IPS DF 6.9 (cell line): ENCODE measurements around the gene SAA2.
"Not testable (repeated sequence)": the region's sequence is repeated elsewhere in the genome, so short reads cannot be mapped to it uniquely, and the experiment has no call there.

Experiments used
- DNase-seq: peaks from one replicate; pipeline ENCODE4 v3.0.0-alpha.2; 2013; ENCODE audit warnings: low read depth, low spot score
- H3K27ac ChIP-seq: one replicate; pipeline ENCODE4 v1.5.1; 2013; ENCODE audit warnings: low read length, control low read depth
- H3K27me3 ChIP-seq: 2 replicates; pipeline ENCODE4 v1.6.1; 2013; ENCODE audit warnings: mild to moderate bottlenecking, low read length; ENCODE audit not compliant: control insufficient read depth, insufficient read depth
- H3K36me3 ChIP-seq: 2 replicates; pipeline ENCODE4 v1.6.1; 2013; ENCODE audit warnings: low read length; ENCODE audit not compliant: control insufficient read depth, insufficient read depth
- H3K4me1 ChIP-seq: 2 replicates; pipeline ENCODE4 v1.6.1; 2013; ENCODE audit warnings: low read length; ENCODE audit not compliant: control insufficient read depth, insufficient read depth
- H3K4me3 ChIP-seq: 2 replicates; pipeline ENCODE4 v1.5.1; 2013; ENCODE audit warnings: mild to moderate bottlenecking, low read length
- H3K9me3 ChIP-seq: 2 replicates; pipeline ENCODE4 v1.6.1; 2013; ENCODE audit warnings: low read length, inconsistent platforms; ENCODE audit not compliant: control insufficient read depth, insufficient read depth
- WGBS: extraction: QIAGEN DNeasy Blood & Tissue Kit; methylation state at CpG from one replicate; pipeline ENCODE4 v1.1.7; 2013; ENCODE audit warnings: mixed read lengths, missing lambda C conversion rate; ENCODE audit not compliant: insufficient read length, insufficient coverage; 5-methylcytosine and 5-hydroxymethylcytosine counted together

Gene SAA2

GRCh38 chr11:18253233-18253632 is 4.8 kb upstream of the SAA2 start:
- Histone ChIP-seq H3K27me3 (no peaks in the 10 kb centered on the region), H3K9me3 (no peaks in the 10 kb centered on the region), H3K4me1 (no peaks in the 10 kb centered on the region), H3K4me3 (no peak overlapping the region), H3K27ac (no peak overlapping the region), H3K36me3 (no peaks in the 10 kb centered on the region)
- WGBS, result 100% methylated on average over 1 of the region's 3 CpGs
- DNase-seq, result no peak

- H3K36me3 ChIP-seq, H3K27ac ChIP-seq: not testable (repeated sequence)
- no CpG with 5 or more reads among the region's 6 CpGs for WGBS
Observed at GRCh38 chr11:18247191-18247581, 1.3 kb downstream of the SAA2 start.

DNA sequence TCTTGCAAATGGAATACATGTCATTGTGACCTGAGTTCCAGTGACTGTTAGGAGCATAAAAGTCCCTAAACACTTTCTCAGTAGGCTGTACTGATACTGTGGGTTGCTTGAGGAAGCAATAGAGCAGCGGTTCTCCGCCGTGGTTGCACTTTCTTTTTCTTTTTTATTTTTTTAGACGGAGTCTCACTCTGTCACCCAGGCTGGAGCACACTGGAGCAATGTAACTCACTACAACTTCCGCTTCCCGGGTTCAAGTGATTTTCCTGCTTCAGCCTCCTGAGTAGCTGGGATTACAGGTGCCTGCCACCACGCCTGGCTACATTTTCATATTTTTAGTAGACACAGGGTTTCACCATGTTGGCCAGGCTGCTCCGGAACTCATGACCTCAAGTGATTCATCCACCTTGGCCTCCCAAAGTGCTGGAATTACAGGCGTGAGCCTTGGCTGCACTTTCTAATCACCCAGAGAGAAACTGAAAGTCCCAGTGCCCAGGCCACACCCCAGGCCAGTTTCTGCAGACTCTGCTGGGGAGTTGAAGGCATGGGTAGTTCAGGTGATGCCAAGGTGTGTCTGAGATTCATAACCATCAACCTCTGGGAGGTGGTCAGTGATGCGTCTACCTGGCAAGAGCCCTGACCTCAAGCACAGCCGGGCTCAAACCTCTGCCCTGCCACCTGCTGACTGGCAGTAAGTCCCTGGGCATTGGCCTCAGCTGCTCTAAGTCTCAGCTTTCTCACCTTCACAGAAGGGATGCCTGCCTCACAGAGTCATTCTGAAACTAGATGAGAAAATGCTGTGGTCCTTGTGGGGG is 1.9 kb downstream of the SAA2 start:
- H3K9me3 ChIP-seq, H3K4me3 ChIP-seq, H3K27me3 ChIP-seq, DNase-seq, H3K4me1 ChIP-seq, H3K36me3 ChIP-seq, H3K27ac ChIP-seq: not testable (repeated sequence)
- WGBS, result no CpG with 5 or more reads among the region's 11 CpGs

More at GRCh38 chr11:18247191-18247581, 1.3 kb downstream of the SAA2 start:
- not testable (repeated sequence) for H3K4me1 ChIP-seq, DNase-seq, H3K4me3 ChIP-seq, H3K9me3 ChIP-seq, H3K27me3 ChIP-seq

DNA sequence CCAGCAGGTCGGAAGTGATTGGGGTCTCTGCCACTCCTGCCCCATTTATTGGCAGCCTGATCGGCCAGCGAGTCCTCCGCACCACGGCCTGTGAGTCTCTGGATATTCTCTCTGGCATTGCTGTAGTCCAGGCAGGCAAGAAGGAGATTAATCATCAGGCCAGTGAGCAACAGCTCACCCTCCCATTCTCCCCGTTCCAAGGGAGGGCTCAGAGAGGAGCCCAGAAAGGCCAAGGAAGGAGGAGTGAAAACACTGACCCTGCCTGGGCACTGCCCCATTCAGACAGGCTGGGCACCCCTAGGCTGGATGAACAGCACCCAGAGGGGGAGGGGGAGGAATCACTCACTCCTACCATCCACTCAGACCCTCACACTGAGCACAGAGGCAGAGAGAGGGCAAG is 3.1 kb downstream of the SAA2 start:
- H3K4me1 ChIP-seq, result no peaks in the 10 kb centered on the region
- no peak overlapping the region for H3K27ac ChIP-seq
- no peak for DNase-seq
- WGBS, result no CpG with 5 or more reads among the region's 6 CpGs
- no peaks in the 10 kb centered on the region for H3K9me3 ChIP-seq
- H3K4me3 ChIP-seq, result no peak overlapping the region
- no peaks in the 10 kb centered on the region for H3K36me3 ChIP-seq
- H3K27me3 ChIP-seq, result no peaks in the 10 kb centered on the region

DNA sequence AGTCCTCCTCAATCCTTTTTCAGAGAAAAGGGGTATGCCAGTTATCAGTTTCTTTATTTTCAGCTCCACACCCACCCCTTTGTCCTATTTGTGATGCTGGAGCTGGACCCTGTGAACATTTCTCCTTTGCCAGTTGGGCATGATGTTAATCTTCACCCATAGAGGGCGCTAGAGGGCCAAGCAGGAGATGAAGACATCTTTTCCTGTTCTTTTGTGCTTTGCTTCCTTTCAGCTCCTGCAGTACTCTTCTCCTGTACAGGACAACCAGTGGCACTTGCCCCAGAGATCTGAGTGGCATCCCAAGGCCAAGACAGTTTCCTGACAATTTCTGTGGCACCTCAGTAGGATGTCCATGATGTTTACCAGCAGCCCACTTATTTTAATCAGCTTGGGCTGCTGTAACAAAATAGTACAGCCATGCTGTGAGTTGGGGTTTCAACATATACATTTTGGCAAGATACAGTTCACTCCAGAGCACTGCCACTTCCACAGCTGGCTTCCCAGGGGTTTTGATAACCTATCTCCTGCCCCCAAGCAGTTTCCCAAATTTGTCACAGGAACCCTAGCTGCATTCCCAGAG is 4.6 kb downstream of the SAA2 start:
- WGBS, result no CpG with 5 or more reads among the region's 1 CpG
- H3K27me3 ChIP-seq, result no peaks in the 10 kb centered on the region
- H3K27ac ChIP-seq, result no peak overlapping the region
- H3K9me3 ChIP-seq, result no peaks in the 10 kb centered on the region
- no peaks in the 10 kb centered on the region for H3K36me3 ChIP-seq
- DNase-seq, result peak; percentile 41
- H3K4me1 ChIP-seq, result no peaks in the 10 kb centered on the region
- no peak overlapping the region for H3K4me3 ChIP-seq

- Histone ChIP-seq H3K9me3 (no peaks in the 10 kb centered on the region), H3K4me1 (no peaks in the 10 kb centered on the region), H3K27ac (no peak overlapping the region), H3K36me3 (no peaks in the 10 kb centered on the region), H3K4me3 (no peak overlapping the region), H3K27me3 (no peaks in the 10 kb centered on the region)
- WGBS, result no CpG with 5 or more reads among the region's 1 CpG
- no peak for DNase-seq
Observed at GRCh38 chr11:18239655-18240054, 8.8 kb downstream of the SAA2 start.

GRCh38 chr11:18236664-18237356 is 11.7 kb downstream of the SAA2 start, which contains the start of gene SAA4:
Gene SAA4 (minus strand): TSS chr11:18236802. CDS start chr11:18235926, 876 bp downstream.
- no peak within 1 kb of the TSS for H3K4me3 ChIP-seq
- H3K4me1 ChIP-seq, result no peaks in the 10 kb centered on the region
- no peaks in the 10 kb centered on the region for H3K36me3 ChIP-seq
- H3K27ac ChIP-seq, result no peak within 1 kb of the TSS
- no CpG with 5 or more reads among the region's 2 CpGs for WGBS
- no peaks in the 10 kb centered on the region for H3K27me3 ChIP-seq
- no peak for DNase-seq
- H3K9me3 ChIP-seq, result no peaks in the 10 kb centered on the region

GRCh38 chr11:18235394-18236334 is 12.8 kb downstream of the SAA2 start:
- Histone ChIP-seq H3K36me3 (no peaks in the 10 kb centered on the region), H3K9me3 (no peaks in the 10 kb centered on the region), H3K4me3 (no peak overlapping the region), H3K4me1 (no peaks in the 10 kb centered on the region), H3K27me3 (no peaks in the 10 kb centered on the region), H3K27ac (no peak overlapping the region)
- WGBS, result no CpG with 5 or more reads among the region's 8 CpGs
- no peak for DNase-seq

GRCh38 chr11:18233912-18234311 is 14.6 kb downstream of the SAA2 start:
- Histone ChIP-seq H3K4me1 (no peaks in the 10 kb centered on the region), H3K27me3 (no peaks in the 10 kb centered on the region), H3K27ac (no peak overlapping the region), H3K36me3 (no peaks in the 10 kb centered on the region), H3K4me3 (no peak overlapping the region), H3K9me3 (no peaks in the 10 kb centered on the region)
- no CpG with 5 or more reads among the region's 4 CpGs for whole genome bisulfite sequencing
- no peak for DNase-seq

GRCh38 chr11:18230859-18231258 is 17.6 kb downstream of the SAA2 start:
- Histone ChIP-seq H3K4me1 (no peaks in the 10 kb centered on the region), H3K4me3 (no peak overlapping the region), H3K27me3 (no peaks in the 10 kb centered on the region), H3K36me3 (no peaks in the 10 kb centered on the region), H3K9me3 (no peaks in the 10 kb centered on the region), H3K27ac (no peak overlapping the region)
- DNase-seq, result no peak
- WGBS, result no CpG with 5 or more reads among the region's 2 CpGs
